ENCODE data around the gene ANTXR2. TPM values are rescaled to one million over a fixed set of nuclear protein-coding genes. Genes with fewer than 3 reads are reported as not detected.

Gene ANTXR2
- total RNA-seq, 1 donor from 2014 or later, result 28.3 TPM

DNA sequence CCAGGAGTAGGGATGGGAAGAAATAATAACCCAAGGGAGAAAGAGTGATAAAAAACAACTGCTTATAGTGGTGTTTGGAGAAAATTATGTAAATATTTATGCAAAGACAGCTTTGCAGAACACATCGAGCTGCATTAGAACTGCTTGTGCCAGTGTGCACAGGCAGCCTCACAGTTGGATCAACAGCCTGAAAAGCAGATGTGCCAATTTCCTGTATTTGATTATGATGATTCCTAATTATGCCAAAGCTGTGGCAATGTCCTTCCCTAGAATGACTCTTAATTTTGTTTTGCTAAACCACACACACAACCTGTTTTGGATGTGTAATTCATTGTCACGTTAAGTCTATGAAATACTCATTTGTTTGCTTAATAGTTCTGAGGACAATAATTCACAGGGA, 30.6 kb upstream of the ANTXR2 start:
- Mint-ChIP-seq H3K9me3 (peaks cover 3% of the 10 kb centered on the region), H3K27me3 (ENCODE audit: insufficient read depth, low read depth) (no peaks in the 10 kb centered on the region), H3K36me3 (no peaks in the 10 kb centered on the region), H3K27ac (no peak overlapping the region), H3K4me1 (no peaks in the 10 kb centered on the region), H3K4me3 (no peak overlapping the region)
- H3K36me3 ChIP-seq, result no peaks in the 10 kb centered on the region
- TF ChIP-seq EZH2 (IDR thresholded peaks at IDR 0.05) (no peak), CTCF (IDR thresholded peaks at IDR 0.05) (no peak), EZH2phosphoT487 (IDR thresholded peaks at IDR 0.05) (no peak)
- DNase-seq (ENCODE audit: low spot score), result no peak
- no peaks in the 10 kb centered on the region for H3K79me2 ChIP-seq (ENCODE audit: low read depth)
- peaks cover 8% of the 10 kb centered on the region for H3K9me3 ChIP-seq (ENCODE audit: low read depth)
- no peak overlapping the region for H3K27ac ChIP-seq
- H2AFZ ChIP-seq (replicated peaks), result no peak overlapping the region
- H3K4me3 ChIP-seq, result no peak overlapping the region
- H3F3A ChIP-seq (ENCODE audit: low read depth), result no peaks in the 10 kb centered on the region
- no peak overlapping the region for H3K9ac ChIP-seq
- no peaks in the 10 kb centered on the region for H3K27me3 ChIP-seq
- H4K20me1 ChIP-seq (ENCODE audit: low read depth), result no peaks in the 10 kb centered on the region
- no peak overlapping the region for H3K4me2 ChIP-seq
- no peaks in the 10 kb centered on the region for H3K4me1 ChIP-seq

- H3K9me3 ChIP-seq (ENCODE audit: low read depth), result no peaks in the 10 kb centered on the region
- Mint-ChIP-seq H3K27ac (no peak overlapping the region), H3K27me3 (ENCODE audit: insufficient read depth, low read depth) (no peaks in the 10 kb centered on the region), H3K4me3 (no peak overlapping the region), H3K36me3 (no peaks in the 10 kb centered on the region), H3K9me3 (peaks cover 2% of the 10 kb centered on the region), H3K4me1 (no peaks in the 10 kb centered on the region)
- H2AFZ ChIP-seq (replicated peaks), result no peak overlapping the region
- no peaks in the 10 kb centered on the region for H3K27me3 ChIP-seq
- no peaks in the 10 kb centered on the region for H3F3A ChIP-seq (ENCODE audit: low read depth)
- H3K4me2 ChIP-seq, result no peak overlapping the region
- H3K9ac ChIP-seq, result no peak overlapping the region
- H3K4me1 ChIP-seq, result no peaks in the 10 kb centered on the region
- H3K36me3 ChIP-seq, result no peaks in the 10 kb centered on the region
- no peak for DNase-seq (ENCODE audit: low spot score)
- H3K79me2 ChIP-seq (ENCODE audit: low read depth), result no peaks in the 10 kb centered on the region
- H4K20me1 ChIP-seq (ENCODE audit: low read depth), result no peaks in the 10 kb centered on the region
- no peak overlapping the region for H3K27ac ChIP-seq
- H3K4me3 ChIP-seq, result no peak overlapping the region
- TF ChIP-seq EZH2 (IDR thresholded peaks at IDR 0.05) (no peak), CTCF (IDR thresholded peaks at IDR 0.05) (no peak), EZH2phosphoT487 (IDR thresholded peaks at IDR 0.05) (no peak)
Observed at GRCh38 chr4:80101792-80102116, 28.7 kb upstream of the ANTXR2 start.

DNA sequence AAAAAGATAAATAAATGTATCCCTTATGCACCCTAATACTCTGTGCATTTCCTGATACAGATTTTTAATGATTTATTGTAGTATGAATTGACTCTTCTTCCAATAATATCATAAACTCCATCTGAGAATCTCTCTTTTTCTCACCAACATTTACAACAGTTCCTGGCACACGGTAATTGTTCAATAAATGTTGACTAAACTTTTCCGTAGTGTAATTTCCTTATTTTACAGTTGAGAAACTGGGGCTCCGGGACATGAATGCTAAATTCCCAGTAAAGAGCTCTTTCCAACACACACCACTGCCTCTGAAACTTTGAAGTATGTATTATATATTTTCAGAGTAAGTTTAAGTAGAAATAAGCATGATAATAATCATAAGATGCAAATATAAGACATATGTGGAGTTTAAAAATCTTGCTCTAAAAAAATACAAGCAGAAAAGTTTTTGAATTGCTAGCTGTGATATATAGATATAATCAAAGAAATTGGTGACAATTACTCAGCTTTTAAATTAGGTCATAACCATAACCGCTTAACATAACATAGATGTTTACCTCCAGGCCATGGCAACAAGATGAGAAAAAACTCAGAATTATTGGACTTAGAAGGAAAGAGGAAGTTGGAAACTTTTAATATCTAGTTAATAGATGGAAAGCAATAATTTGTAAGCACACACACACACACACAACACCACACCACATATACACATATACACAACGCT, 28.2 kb upstream of the ANTXR2 start:
- H3K4me1 Mint-ChIP-seq, result no peaks in the 10 kb centered on the region
- TF ChIP-seq EZH2phosphoT487 (IDR thresholded peaks at IDR 0.05) (no peak), CTCF (IDR thresholded peaks at IDR 0.05) (no peak), EZH2 (IDR thresholded peaks at IDR 0.05) (no peak)
- H4K20me1 ChIP-seq (ENCODE audit: low read depth), result no peaks in the 10 kb centered on the region
- no peaks in the 10 kb centered on the region for H3K36me3 ChIP-seq
- H3F3A ChIP-seq (ENCODE audit: low read depth), result no peaks in the 10 kb centered on the region
- H3K27me3 Mint-ChIP-seq (ENCODE audit: insufficient read depth, low read depth), result no peaks in the 10 kb centered on the region
- H3K27me3 ChIP-seq, result no peaks in the 10 kb centered on the region
- no peak overlapping the region for H3K27ac Mint-ChIP-seq
- H3K9ac ChIP-seq, result no peak overlapping the region
- H3K27ac ChIP-seq, result no peak overlapping the region
- H3K79me2 ChIP-seq (ENCODE audit: low read depth), result no peaks in the 10 kb centered on the region
- H3K4me3 ChIP-seq, result no peak overlapping the region
- H2AFZ ChIP-seq (replicated peaks), result no peak overlapping the region
- no peaks in the 10 kb centered on the region for H3K9me3 ChIP-seq (ENCODE audit: low read depth)
- no peak overlapping the region for H3K4me3 Mint-ChIP-seq
- no peaks in the 10 kb centered on the region for H3K36me3 Mint-ChIP-seq
- H3K4me2 ChIP-seq, result no peak overlapping the region
- H3K4me1 ChIP-seq, result no peaks in the 10 kb centered on the region
- no peaks in the 10 kb centered on the region for H3K9me3 Mint-ChIP-seq
- DNase-seq (ENCODE audit: low spot score), result no peak

All from neural progenitor cell (in vitro differentiated cells).